Smooth muscle cell (in vitro differentiated cells): Measurements from ENCODE around the gene OR1L6. TPM values are rescaled to one million over a fixed set of nuclear protein-coding genes. Genes with fewer than 3 reads are reported as not detected.

Source experiments
- DNase-seq: peaks from one replicate; lab custom pipeline; 2025; ENCODE audit not compliant: unreplicated experiment; lab: John Stamatoyannopoulos, UW
- H2AFZ ChIP-seq: fragments of 200-600 bp; sonication (generic); 2 replicates; pipeline ENCODE4 v1.6.0; 2016; ENCODE audit warnings: antibody characterized with exemption, low read depth, mild to moderate bottlenecking
- H3F3A ChIP-seq: fragments of 200-600 bp; sonication (generic); 2 replicates; pipeline ENCODE4 v1.6.0; 2017; ENCODE audit warnings: antibody characterized with exemption, low read depth
- H3K27ac ChIP-seq: fragments of 200-600 bp; sonication (generic); 2 replicates; pipeline ENCODE4 v1.5.1; 2016; ENCODE audit warnings: low read depth, mild to moderate bottlenecking
- H3K27me3 ChIP-seq: fragments of 200-600 bp; sonication (generic); 2 replicates; pipeline ENCODE4 v1.6.1; 2016; ENCODE audit warnings: low read depth, mild to moderate bottlenecking
- H3K36me3 ChIP-seq: fragments of 200-600 bp; sonication (generic); 2 replicates; pipeline ENCODE4 v1.5.1; 2016; ENCODE audit warnings: low read depth
- H3K4me1 ChIP-seq: fragments of 200-600 bp; sonication (generic); 2 replicates; pipeline ENCODE4 v1.5.1; 2016; ENCODE audit warnings: low read depth
- H3K4me2 ChIP-seq: fragments of 200-600 bp; sonication (generic); 2 replicates; pipeline ENCODE4 v1.6.0; 2016; ENCODE audit warnings: mild to moderate bottlenecking
- H3K4me3 ChIP-seq: fragments of 200-600 bp; sonication (generic); 2 replicates; pipeline ENCODE4 v1.5.1; 2016; ENCODE audit warnings: mild to moderate bottlenecking
- H3K79me2 ChIP-seq: fragments of 200-600 bp; sonication (generic); 2 replicates; pipeline ENCODE4 v1.6.0; 2016; ENCODE audit warnings: low read depth, mild to moderate bottlenecking
- H3K9ac ChIP-seq: fragments of 200-600 bp; sonication (generic); 2 replicates; pipeline ENCODE4 v1.6.0; 2016; ENCODE audit warnings: low read depth
- H3K9me3 ChIP-seq: fragments of 200-600 bp; sonication (generic); replicated peaks from 2 replicates; pipeline ENCODE4 v1.5.1; 2016; ENCODE audit warnings: low read depth
- H4K20me1 ChIP-seq: fragments of 200-600 bp; sonication (generic); 2 replicates; pipeline ENCODE4 v1.6.0; 2016; ENCODE audit warnings: low read depth
- WGBS: methylation state at CpG from one replicate; pipeline ENCODE4 v1.1.7; 2016; ENCODE audit warnings: low lambda C conversion rate; 5-methylcytosine and 5-hydroxymethylcytosine counted together
- polyA plus RNA-seq: library from polyadenylated mRNA; unstranded; fragments of >200 nt; fragmentation: Nextera tagmentation; extraction: Ambion mirVana; gene quantifications from 2 replicates; pipeline ENCODE4 v1.2.1, GENCODE V29; 2016
- total RNA-seq: library from RNA; depleted of rRNA; stranded (reverse); fragments of >200 nt; gene quantifications from 2 replicates; pipeline ENCODE4 v1.2.3, GENCODE V29; 2014
- TF ChIP-seq, protein P1 (sequence below): fragments of 200-600 bp; sonication (generic); IDR thresholded peaks from 2 replicates; pipeline ENCODE4 v1.5.1; 2017; ENCODE audit warnings: borderline replicate concordance, mild to moderate bottlenecking, antibody characterized with exemption; ENCODE audit not compliant: insufficient read depth, poor library complexity, severe bottlenecking

The OR1L6 gene
- total and polyA plus RNA-seq, 2 experiments from 2014 or later = not detected

DNA sequence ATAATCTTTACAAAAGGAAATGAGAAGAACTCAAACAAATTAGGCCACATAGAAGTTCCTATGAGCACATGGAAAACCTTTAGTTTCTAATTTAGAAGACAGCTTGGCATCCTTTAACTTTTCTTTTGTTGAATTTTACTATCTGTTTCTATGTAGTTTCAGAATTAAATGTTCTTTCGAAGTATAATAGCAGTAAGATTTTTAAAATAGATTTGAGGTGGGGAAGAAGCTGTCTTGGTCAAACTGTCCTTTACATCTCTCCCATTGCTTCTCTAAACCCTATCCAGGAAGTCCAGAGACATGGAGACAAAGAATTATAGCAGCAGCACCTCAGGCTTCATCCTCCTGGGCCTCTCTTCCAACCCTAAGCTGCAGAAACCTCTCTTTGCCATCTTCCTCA lies 18.4 kb upstream of the OR1L6 start, which contains the start of gene OR1L4:
Gene OR1L4, plus strand, starts transcription at position 301 of the 400 bp plus-strand sequence. Its CDS starts 0 bp downstream, at position 301.
- TF ChIP-seq, protein P1, sequence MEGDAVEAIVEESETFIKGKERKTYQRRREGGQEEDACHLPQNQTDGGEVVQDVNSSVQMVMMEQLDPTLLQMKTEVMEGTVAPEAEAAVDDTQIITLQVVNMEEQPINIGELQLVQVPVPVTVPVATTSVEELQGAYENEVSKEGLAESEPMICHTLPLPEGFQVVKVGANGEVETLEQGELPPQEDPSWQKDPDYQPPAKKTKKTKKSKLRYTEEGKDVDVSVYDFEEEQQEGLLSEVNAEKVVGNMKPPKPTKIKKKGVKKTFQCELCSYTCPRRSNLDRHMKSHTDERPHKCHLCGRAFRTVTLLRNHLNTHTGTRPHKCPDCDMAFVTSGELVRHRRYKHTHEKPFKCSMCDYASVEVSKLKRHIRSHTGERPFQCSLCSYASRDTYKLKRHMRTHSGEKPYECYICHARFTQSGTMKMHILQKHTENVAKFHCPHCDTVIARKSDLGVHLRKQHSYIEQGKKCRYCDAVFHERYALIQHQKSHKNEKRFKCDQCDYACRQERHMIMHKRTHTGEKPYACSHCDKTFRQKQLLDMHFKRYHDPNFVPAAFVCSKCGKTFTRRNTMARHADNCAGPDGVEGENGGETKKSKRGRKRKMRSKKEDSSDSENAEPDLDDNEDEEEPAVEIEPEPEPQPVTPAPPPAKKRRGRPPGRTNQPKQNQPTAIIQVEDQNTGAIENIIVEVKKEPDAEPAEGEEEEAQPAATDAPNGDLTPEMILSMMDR = no peak
- no peak for DNase-seq
- Histone ChIP-seq H3K36me3 (no peaks in the 10 kb centered on the region), H4K20me1 (no peaks in the 10 kb centered on the region), H2AFZ (no peak within 1 kb of the TSS), H3K9ac (no peak within 1 kb of the TSS), H3K27ac (no peak within 1 kb of the TSS), H3F3A (no peaks in the 10 kb centered on the region), H3K9me3 (no peaks in the 10 kb centered on the region), H3K79me2 (no peaks in the 10 kb centered on the region), H3K4me3 (no peak within 1 kb of the TSS), H3K4me1 (no peaks in the 10 kb centered on the region), H3K27me3 (no peaks in the 10 kb centered on the region), H3K4me2 (no peak within 1 kb of the TSS)
- 53% methylated on average over 1 of the region's 1 CpG for WGBS

DNA sequence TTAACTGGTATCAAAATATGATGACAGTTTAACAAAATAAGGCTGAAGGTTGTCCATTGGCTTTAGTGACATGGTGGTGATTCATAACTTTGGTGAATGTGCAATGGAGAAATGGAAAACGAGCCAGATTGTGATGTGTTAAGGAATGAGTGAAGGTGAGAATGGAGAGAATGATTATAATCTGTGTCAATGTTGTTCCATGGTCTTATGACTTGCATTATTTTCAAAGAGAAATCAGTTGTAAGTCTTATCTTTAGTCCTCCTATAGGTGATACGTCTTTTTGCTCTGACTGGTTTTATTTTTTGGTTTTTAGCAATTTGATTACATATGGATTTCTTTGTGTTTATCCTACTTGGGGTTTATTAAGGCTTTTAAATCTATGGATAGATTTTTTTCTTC lies 12.7 kb downstream of the OR1L6 start:
- no peaks in the 10 kb centered on the region for H3K27me3 ChIP-seq
- no peaks in the 10 kb centered on the region for H3F3A ChIP-seq
- no peak overlapping the region for H2AFZ ChIP-seq
- no peaks in the 10 kb centered on the region for H4K20me1 ChIP-seq
- peaks cover 3% of the 10 kb centered on the region for H3K9me3 ChIP-seq
- H3K36me3 ChIP-seq = no peaks in the 10 kb centered on the region
- no peak for DNase-seq
- no peaks in the 10 kb centered on the region for H3K4me1 ChIP-seq
- no peak overlapping the region for H3K4me2 ChIP-seq
- H3K9ac ChIP-seq = no peak overlapping the region
- WGBS = 24% methylated on average over 2 of the region's 2 CpGs
- H3K4me3 ChIP-seq = no peak overlapping the region
- no peaks in the 10 kb centered on the region for H3K79me2 ChIP-seq
- TF ChIP-seq, protein P1 = no peak
- no peak overlapping the region for H3K27ac ChIP-seq

DNA sequence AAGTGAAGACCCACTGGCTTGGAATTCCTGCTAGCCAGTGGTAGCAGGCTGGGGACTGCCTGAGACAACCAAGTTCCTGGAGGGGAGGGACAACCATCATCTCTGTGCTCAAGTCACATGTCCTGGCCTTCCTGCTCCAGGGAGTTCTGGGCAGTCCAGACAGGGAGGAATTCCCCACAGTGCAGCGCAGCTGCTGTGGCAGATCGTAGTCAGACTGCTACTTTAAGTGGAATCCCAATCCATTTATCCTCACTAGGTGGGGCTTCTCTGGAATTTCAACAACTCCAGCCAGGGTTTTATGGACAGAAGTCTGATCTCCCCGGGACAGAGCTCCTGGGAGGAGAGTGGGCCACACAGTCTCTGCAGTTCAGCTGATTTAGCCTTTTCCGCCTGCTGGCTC lies 25.7 kb downstream of the OR1L6 start:
- Histone ChIP-seq H4K20me1 (no peaks in the 10 kb centered on the region), H2AFZ (no peak overlapping the region), H3F3A (no peaks in the 10 kb centered on the region), H3K79me2 (no peaks in the 10 kb centered on the region), H3K9me3 (peaks cover 9% of the 10 kb centered on the region), H3K4me1 (no peaks in the 10 kb centered on the region), H3K27ac (no peak overlapping the region), H3K36me3 (no peaks in the 10 kb centered on the region), H3K9ac (no peak overlapping the region), H3K27me3 (no peaks in the 10 kb centered on the region), H3K4me3 (no peak overlapping the region), H3K4me2 (no peak overlapping the region)
- TF ChIP-seq, protein P1 = no peak
- 69% methylated on average over 4 of the region's 4 CpGs for WGBS
- no peak for DNase-seq

DNA sequence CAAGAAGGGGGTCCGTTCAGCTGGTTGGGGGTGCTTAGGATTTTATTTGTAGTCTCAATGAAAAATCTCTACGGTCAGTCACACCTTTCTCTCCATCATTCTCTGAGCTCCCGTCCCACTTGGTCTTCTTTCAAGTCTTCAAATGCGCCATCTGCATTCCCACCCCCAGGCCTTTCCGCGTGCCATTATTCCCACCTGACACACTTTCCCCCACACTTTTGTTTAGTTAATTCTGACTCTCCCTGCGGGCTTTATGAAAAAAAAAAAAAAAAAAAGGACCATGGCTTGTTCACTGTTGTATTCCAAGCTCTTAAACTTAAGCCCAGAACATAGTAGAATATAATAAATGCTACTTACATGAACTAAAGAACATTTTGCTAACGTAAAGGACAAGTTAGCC lies 34.9 kb downstream of the OR1L6 start:
- DNase-seq = no peak
- H3K4me2 ChIP-seq = no peak overlapping the region
- H3K27ac ChIP-seq = no peak overlapping the region
- no peaks in the 10 kb centered on the region for H3K36me3 ChIP-seq
- 76% methylated on average over 8 of the region's 8 CpGs for WGBS
- H4K20me1 ChIP-seq = no peaks in the 10 kb centered on the region
- no peak overlapping the region for H3K9ac ChIP-seq
- no peaks in the 10 kb centered on the region for H3K4me1 ChIP-seq
- no peak overlapping the region for H2AFZ ChIP-seq
- no peaks in the 10 kb centered on the region for H3K27me3 ChIP-seq
- H3F3A ChIP-seq = no peaks in the 10 kb centered on the region
- H3K4me3 ChIP-seq = no peak overlapping the region
- H3K79me2 ChIP-seq = no peaks in the 10 kb centered on the region
- peaks cover 7% of the 10 kb centered on the region for H3K9me3 ChIP-seq
- TF ChIP-seq, protein P1 = no peak
